Measurements from ENCODE around the gene EPHB2.
A peak's percentile ranks its signal among the peaks of the same experiment; 100 is the strongest.
"Not testable (repeated sequence)": the region's sequence is repeated elsewhere in the genome, so short reads cannot be mapped to it uniquely, and the experiment has no call there.

EPHB2 gene

GRCh38 chr1:22691031-22691753 lies 19.4 kb upstream of the EPHB2 start:
- DNase-seq (ENCODE audit: low read depth in 2 of 2) = no peak

DNA sequence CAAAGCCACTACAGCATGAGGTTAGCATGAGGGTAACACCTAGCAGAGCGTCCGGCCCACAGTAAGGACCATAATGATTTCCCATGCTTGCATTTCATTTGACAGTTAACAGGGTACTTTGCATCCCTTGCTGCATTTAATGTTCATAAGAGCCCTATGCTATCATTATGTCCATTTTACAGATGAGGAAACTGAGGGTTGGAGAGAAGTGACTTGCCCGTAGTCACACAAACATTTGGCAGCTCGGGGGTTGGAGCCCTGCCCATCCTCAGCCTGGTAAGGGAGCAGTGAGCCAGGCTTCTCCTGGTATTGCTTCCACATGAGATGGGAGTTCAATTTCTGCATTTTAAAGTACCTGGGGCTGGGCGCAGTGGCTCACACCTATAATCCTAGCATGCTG lies 16.5 kb upstream of the EPHB2 start:
- no peak for DNase-seq (ENCODE audit: low read depth in 2 of 2)

GRCh38 chr1:22696610-22697009 lies 14.0 kb upstream of the EPHB2 start:
- DNase-seq (ENCODE audit: low read depth in 2 of 2) = no peak

DNA sequence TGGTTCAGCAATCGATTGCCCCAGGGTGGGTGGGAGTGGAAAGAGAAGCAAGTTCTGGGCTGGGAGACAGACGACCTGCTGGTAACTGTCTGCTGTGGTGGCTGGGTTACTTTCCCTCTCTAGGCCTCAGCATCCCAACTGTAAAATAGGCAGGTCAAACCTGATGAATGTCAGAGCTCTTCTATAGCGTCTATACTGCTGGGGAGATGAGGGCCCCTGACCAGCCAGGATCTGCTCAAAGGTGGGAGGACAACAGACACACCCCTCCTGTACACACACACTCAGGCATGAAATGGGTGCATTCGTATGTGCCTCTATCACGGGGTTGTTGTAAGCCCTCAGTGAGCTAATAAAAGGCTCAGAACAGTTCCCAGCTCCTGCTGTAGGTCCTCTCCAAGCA lies 12.7 kb upstream of the EPHB2 start:
- no peak for DNase-seq (ENCODE audit: low read depth in 2 of 2)

DNA sequence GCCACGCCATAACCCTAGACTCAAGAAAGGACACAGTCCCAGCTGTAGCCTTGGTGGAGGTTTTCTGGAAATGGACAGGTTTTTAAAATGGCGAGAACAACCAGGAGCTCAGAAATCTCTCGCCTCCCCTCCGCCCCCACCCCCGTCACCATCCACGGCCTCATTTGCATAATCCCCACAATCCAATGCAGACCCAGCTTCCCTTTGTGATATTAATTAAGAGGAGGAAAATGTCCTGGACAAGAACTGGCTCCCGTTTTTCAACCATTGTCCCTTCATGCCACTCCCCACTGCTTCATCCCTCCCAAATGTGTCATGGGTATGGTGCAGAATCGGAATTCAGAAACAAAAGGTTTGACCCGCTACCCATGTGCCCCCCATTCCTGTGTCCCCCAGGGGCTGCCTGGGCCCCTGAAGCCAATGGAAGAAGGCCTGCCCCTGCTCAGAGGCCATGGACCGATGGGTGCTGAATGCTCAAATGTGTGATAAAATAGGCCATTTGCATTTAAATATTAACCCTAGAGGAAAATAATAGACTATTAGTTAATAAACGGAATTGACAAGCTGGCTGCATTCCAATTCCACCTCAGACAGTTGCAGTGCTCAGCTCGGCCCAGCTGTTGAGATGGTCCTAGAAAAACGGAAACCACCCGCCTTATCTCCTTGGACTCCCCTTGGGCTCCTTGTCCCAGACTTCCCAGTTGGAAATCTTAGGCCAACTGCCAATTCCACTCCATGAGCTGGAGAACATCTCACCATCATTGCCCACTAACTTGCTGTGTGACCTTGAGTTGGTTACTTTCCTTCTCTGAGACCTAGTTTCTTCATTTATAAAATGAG lies 10.7 kb upstream of the EPHB2 start:
- DNase-seq (ENCODE audit: low read depth in 2 of 2) = no peak

GRCh38 chr1:22702296-22703085 lies 8.1 kb upstream of the EPHB2 start:
- DNase-seq (ENCODE audit: low read depth in 2 of 2) = no peak

DNA sequence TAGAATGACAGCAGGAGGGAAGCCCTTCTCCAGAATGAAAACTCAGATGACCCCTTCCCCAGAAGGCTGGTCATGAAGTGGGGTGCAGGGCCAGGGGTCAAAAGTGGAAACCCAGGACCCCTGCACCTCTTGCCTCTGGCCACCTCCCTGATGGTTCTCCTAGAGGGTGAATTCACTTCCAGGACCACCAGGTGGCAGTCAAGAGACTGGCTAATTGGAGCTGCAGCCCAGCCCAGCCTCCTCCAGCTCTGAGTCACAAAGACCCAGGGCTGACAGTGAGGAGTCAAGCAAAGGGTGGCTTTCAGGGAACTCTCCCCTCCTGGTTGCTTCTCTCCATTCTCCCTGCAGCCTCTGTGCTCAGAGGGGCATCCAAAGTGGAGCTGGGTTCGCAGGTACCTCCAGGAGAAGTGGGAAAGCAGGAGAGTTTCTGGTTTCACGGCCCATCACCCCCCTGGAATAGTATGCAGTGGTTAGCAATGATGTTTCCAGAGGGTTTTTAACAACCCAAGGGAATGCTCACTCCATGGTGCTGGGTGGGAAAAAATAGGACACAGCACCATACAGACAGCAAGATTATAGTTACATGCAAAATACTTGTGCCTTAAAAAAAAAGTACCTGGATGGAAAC lies 6.1 kb upstream of the EPHB2 start:
- DNase-seq (ENCODE audit: low read depth in 2 of 2) = peak; percentile 71 to 73

DNA sequence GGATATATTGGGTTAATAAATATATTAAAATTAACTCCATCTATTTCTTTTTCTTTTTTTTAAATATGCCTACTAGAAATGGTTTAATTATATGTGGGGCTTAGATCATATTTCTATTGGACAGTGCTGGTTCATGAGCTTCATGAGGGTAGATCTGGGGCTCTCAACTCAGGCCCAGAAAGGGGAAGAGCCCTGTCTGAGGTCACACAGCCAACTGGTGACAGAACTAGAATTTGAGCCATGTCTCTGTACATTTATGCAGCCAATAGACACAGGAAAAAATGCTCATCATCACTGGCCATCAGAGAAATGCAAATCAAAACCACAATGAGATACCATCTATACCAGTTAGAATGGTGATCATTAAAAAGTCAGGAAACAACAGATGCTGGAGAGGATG lies 5.1 kb upstream of the EPHB2 start:
- DNase-seq (ENCODE audit: low read depth in 2 of 2) = no peak

GRCh38 chr1:22706100-22706499 lies 4.5 kb upstream of the EPHB2 start:
- DNase-seq (ENCODE audit: low read depth in 2 of 2) = not testable (repeated sequence)

- DNase-seq (ENCODE audit: low read depth in 2 of 2) = no peak
Measured at GRCh38 chr1:22708777-22709176, 1.9 kb upstream of the EPHB2 start.

DNA sequence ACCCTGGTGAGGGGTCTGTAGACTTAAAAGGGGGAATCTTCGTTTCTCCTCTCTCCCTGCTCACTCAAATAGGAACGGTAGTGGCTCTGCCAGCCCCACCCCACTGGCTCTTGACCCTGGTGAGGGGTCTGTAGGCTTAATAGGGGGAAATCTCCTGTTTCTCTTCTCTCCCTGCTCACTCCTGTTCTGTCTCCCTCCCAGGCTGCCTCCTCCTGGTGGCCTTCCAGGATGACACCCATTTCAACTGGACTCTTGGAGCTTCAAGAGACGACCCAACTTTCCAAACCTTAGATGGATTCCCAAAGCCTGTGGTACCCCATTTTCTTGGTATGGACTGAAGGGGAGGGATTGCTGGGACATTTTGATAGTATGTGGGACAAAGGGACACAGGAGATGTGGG lies 1.4 kb upstream of the EPHB2 start:
- no peak for DNase-seq (ENCODE audit: low read depth in 2 of 2)

- DNase-seq (ENCODE audit: low read depth in 2 of 2) = peak; percentile 10
Measured at GRCh38 chr1:22709891-22710700, 543 bp upstream of the EPHB2 start.

DNA sequence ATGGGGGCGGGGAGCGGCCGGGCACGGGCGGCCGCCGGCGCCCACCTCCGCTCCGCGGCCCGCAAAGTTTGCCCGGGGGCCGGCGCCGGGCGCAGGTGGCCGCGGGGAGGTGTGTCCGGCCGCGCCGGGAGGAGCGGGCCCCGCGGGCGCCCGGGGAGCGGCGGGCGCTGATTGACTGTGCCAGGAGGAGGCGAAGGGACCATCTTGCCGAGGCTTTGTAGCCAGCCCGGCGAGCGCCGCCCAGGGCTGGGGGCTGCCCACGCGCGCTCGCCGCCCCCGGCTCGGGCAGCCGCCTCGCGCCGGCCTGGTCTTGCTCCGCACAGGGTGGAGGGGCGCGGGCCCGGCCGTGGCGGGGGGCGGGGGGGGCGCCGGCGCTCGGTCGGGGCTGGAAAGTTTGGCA lies 432 bp downstream of the EPHB2 start:
- no peak for DNase-seq (ENCODE audit: low read depth in 2 of 2)

GRCh38 chr1:22711591-22712501 lies 1.2 kb downstream of the EPHB2 start:
- DNase-seq (ENCODE audit: low read depth in 2 of 2) = no peak

DNA sequence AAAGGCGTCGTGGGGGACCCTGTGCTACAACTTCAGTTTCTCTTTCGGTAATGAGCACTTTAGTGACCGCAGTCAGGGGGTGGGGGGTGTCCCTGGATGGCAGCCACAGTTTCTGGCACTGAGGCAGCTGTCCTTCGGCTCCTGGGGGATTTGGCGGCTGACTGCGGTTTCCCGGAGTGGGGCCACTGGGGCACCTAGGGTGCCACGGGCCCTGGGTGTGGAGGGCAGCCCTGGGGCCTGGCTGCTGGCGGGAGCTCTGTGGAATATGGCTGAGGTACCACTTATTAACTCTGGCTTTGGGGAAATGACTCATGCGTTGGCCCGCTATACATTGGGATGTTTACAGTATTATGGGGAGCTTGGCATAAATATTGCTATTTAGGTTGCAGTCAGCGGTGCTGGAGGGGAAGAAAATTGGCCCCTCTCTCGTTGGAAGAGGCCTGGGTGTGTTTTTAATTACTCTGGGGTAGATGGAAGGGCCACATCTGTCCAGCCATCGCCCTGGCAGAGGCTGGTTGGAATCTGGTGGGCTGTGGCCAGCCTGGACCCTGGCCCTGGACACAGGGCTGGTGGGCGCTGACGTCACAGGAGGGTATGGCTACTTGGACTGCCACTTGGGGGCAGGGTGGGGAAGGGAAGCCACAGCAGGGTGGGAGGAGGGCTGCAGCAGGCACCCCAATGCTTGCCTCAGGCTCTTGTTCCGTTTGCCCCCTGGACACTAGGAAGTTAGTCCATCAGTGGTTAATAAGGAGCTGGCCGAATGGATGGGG lies 2.0 kb downstream of the EPHB2 start:
- peak; percentile 7 to 10 for DNase-seq (ENCODE audit: low read depth in 2 of 2)

DNA sequence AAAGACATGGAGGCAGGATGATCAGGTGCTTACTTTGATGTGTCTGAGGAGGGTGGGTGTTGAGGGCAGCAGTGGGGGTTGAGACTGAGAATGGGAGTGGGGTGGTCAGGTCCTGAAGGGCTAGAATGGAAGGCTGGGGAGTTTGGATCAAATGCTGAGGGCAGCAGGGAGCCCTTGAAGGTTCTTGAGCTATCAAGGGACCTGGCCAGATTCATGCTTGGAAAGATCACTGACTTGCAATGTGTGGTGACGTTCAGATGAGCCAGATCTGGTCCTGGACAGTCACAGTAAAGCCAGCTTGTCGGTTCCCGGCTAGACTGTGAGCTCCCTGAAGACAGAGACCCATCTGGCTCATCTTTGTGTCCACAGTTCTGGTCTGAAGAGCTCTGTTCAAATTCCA lies 3.8 kb downstream of the EPHB2 start:
- no peak for DNase-seq (ENCODE audit: low read depth in 2 of 2)

DNA sequence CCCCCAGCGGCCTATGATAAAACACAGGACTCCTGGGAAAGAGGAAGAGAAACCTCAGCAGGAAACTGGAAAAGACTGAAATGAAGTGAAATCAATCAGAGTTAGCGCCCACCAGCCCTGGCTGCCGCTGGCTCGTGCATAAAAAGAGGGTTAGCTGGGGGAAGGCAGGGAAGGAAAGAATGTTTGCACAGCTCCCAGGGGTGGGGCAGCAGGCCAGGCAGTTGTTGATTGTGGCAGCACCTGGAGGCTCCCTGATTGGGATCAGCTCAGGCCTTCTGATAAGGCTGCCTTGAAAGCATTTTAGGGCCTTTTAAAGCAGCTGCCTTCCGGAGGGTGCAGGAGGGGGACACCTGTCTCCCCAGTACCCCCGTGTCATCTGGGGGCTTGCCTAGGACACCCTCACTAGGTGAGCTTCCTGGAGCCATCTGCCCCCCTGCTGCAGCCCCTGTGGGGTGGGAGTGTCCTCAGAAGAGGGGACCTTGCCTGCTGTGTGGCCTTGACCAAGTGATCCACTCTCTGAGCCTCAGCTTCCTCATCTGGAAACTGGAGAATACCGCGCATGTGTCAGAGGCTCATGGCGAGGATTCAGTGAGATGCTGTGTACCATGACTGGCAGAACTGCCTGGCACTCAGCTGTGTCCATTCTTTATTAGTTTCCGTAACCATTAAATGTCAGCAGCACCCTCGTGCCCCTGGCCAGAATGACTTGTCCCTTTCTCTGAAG lies 6.6 kb downstream of the EPHB2 start:
- DNase-seq (ENCODE audit: low read depth in 2 of 2) = no peak

DNA sequence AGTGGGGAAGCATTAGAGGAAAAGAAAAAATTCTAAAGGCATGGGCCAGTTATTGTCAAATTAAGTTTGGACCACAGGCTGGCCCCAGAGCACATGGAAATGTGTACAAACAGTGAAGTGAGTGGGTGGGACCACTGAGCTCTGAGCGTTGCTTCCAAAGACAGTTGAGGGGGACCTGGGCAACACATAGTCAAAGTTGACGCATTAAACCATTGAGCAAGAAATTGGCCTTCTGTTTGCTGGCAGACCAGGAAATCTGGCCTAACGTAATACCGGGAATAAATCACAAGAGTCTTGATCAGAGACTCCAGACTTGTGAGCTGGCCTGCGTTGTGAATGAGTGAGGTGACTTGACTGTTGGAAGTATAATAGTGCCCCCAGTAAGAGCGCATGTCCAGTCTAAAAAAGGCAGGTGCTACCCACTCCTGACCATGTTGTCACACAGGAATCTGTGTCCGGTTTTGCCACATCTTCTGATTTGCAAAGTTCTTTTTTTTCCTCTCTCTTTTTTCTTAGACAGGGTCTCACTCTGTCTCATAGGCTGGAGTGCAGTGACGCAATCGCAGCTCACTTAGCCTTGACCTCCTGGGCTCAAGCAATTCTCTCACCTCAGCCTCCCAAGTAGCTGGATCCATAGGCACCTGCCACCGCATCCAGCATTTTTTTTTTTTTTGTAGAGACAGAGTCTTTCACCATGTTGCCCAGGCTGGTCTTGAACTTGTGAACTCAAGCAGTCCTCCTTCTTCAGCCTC lies 10.7 kb downstream of the EPHB2 start:
- DNase-seq (ENCODE audit: low read depth in 2 of 2) = no peak
